WI38 (cell line): Measurements from ENCODE around the gene RPAP2.
"Not testable (repeated sequence)": the region's sequence is repeated elsewhere in the genome, so short reads cannot be mapped to it uniquely, and the experiment has no call there.

Experiments
- H3K4me3 ChIP-seq: 2 replicates; pipeline ENCODE4 v1.5.1; 2011; ENCODE audit warnings: low read depth, mild to moderate bottlenecking, control low read depth, low read length
- CTCF ChIP-seq: IDR thresholded peaks from 2 replicates; pipeline ENCODE4 v1.5.1; 2012; ENCODE audit warnings: low read depth, mild to moderate bottlenecking, control low read depth, low read length

RPAP2 gene

GRCh38 chr1:92380867-92381266, 82.0 kb downstream of the RPAP2 start:
- TF ChIP-seq CTCF: no peak
- no peak overlapping the region for H3K4me3 ChIP-seq

- not testable (repeated sequence) for H3K4me3 ChIP-seq
Observed at GRCh38 chr1:92393966-92394365, 95.1 kb downstream of the RPAP2 start.

DNA sequence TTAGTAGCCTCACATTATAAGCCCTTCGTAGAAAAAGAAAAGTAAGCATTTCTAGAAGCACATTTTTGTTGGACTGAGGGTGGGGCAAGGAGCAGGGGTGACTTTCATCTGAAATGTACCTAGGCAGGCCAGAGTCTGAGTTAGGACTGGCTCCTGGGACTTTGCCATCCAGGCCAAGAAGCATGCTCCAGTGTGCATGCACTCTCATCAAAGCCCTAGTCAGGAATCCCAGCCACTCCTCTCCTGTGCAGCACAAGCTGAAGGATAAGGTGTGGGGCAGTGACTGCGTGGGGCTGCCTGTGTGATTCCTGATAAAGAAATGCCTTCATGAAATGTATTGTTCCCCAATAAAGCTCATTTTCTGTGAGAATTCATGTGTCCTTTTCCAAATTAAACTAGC, 99.7 kb downstream of the RPAP2 start:
- no peak overlapping the region for H3K4me3 ChIP-seq
- TF ChIP-seq CTCF: no peak

- no peak for TF ChIP-seq CTCF
- no peak overlapping the region for H3K4me3 ChIP-seq
Observed at GRCh38 chr1:92399076-92399475, 100.2 kb downstream of the RPAP2 start.

GRCh38 chr1:92404661-92405060, 105.8 kb downstream of the RPAP2 start:
- no peak overlapping the region for H3K4me3 ChIP-seq
- TF ChIP-seq CTCF: no peak

- no peak overlapping the region for H3K4me3 ChIP-seq
- TF ChIP-seq CTCF: no peak
Observed at GRCh38 chr1:92408825-92409224, 110.0 kb downstream of the RPAP2 start.

DNA sequence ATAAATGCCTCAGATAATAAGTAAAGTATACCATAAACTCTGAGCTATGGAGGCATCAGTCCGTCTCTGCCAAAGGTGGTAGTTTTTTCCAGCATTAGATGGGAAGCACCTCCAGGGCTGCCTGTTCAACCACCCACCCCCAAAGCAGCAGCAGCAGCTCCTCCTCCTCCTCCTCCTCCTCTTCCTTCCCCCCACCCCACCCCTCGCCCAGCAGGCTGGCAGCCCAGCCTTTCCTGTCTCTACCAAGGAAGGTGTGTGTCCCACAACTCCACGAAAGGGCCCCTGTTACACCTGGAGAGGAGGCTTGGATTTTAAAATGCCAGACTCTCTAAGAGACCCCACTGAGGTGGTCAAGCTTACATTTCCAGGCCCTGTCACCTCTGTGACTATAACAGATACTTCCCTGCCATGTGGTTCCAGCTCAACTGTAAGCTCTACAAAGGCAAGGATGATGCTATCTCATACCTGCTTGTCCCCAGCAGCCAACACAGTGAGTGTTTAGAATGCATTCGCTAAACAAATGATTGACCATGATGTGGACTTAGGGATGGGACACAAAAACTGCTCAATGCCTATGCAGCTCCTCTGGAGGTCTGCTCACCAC, 111.2 kb downstream of the RPAP2 start:
- no peak for TF ChIP-seq CTCF
- no peak overlapping the region for H3K4me3 ChIP-seq

- no peak for TF ChIP-seq CTCF
- no peak overlapping the region for H3K4me3 ChIP-seq
Observed at GRCh38 chr1:92410706-92411105, 111.8 kb downstream of the RPAP2 start.
